SK-N-SH treated with all-trans-retinoic acid at 6 μM for 48 hours (cell line): ENCODE data around the gene CPXM2.

Source experiments
- ARNTL ChIP-seq: fragments of 450-650 bp; formaldehyde crosslinking; IDR thresholded peaks from 2 replicates; pipeline ENCODE4 v1.5.0; 2020; ENCODE audit warnings: low read depth, mild to moderate bottlenecking, moderate library complexity, borderline replicate concordance
- CSRNP3 ChIP-seq: fragments of 250-450 bp; sonication (Bioruptor Pico); IDR thresholded peaks from 2 replicates; pipeline ENCODE4 v1.5.1; 2021; ENCODE audit warnings: mild to moderate bottlenecking, moderate library complexity
- ESRRG ChIP-seq: fragments of 250-450 bp; sonication (Bioruptor Pico); IDR thresholded peaks from 2 replicates; pipeline ENCODE4 v1.6.1; 2021; ENCODE audit warnings: mild to moderate bottlenecking
- PATZ1 ChIP-seq: fragments of 250-450 bp; sonication (Bioruptor Pico); IDR thresholded peaks from 2 replicates; pipeline ENCODE4 v1.8.0; 2020; ENCODE audit warnings: mild to moderate bottlenecking, moderate library complexity, borderline replicate concordance
- PPARA ChIP-seq: fragments of 250-450 bp; sonication (Bioruptor Pico); IDR thresholded peaks from 2 replicates; pipeline ENCODE4 v1.5.0; 2020; ENCODE audit warnings: mild to moderate bottlenecking, borderline replicate concordance
- RARB ChIP-seq: fragments of 250-450 bp; sonication (Bioruptor Pico); IDR thresholded peaks from 2 replicates; pipeline ENCODE4 v1.8.0; 2021; ENCODE audit warnings: mild to moderate bottlenecking, moderate library complexity
- ZFP30 ChIP-seq: fragments of 450-650 bp; formaldehyde crosslinking; IDR thresholded peaks from 2 replicates; pipeline ENCODE4 v1.5.0; 2022; ENCODE audit warnings: mild to moderate bottlenecking, moderate library complexity
- TF ChIP-seq, protein P1 (sequence below): fragments of 250-450 bp; sonication (Bioruptor Pico); IDR thresholded peaks from 2 replicates; pipeline ENCODE4 v1.5.0; 2020; ENCODE audit warnings: mild to moderate bottlenecking, moderate library complexity
- TF ChIP-seq, protein P2 (sequence below): fragments of 250-450 bp; sonication (Bioruptor Pico); IDR thresholded peaks from 2 replicates; pipeline ENCODE4 v1.8.0; 2021; ENCODE audit warnings: low read depth, mild to moderate bottlenecking, moderate library complexity, borderline replicate concordance

DNA sequence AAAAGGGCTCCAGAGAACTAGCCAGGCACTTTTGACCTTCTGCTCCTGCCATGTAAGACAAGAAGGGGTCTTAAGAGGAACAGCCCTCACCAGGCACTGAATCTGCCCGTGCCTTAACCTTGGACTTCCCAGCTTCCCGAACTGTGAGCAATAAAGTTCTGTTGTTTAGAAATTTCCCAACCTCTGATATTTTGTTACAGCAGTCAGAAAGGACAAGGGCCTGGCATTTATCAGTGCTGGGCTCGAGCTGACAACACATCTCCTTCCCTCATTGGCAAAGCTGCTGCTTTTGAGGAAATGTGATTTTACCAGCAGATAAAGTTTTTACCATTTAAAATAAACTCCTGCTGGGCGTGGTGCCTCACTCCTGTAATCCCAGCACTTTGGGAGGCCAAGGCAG lies 122.0 kb downstream of the CPXM2 start:
- no peak for TF ChIP-seq PATZ1 (CRISPR knock-in tag)
- TF ChIP-seq, protein P1, sequence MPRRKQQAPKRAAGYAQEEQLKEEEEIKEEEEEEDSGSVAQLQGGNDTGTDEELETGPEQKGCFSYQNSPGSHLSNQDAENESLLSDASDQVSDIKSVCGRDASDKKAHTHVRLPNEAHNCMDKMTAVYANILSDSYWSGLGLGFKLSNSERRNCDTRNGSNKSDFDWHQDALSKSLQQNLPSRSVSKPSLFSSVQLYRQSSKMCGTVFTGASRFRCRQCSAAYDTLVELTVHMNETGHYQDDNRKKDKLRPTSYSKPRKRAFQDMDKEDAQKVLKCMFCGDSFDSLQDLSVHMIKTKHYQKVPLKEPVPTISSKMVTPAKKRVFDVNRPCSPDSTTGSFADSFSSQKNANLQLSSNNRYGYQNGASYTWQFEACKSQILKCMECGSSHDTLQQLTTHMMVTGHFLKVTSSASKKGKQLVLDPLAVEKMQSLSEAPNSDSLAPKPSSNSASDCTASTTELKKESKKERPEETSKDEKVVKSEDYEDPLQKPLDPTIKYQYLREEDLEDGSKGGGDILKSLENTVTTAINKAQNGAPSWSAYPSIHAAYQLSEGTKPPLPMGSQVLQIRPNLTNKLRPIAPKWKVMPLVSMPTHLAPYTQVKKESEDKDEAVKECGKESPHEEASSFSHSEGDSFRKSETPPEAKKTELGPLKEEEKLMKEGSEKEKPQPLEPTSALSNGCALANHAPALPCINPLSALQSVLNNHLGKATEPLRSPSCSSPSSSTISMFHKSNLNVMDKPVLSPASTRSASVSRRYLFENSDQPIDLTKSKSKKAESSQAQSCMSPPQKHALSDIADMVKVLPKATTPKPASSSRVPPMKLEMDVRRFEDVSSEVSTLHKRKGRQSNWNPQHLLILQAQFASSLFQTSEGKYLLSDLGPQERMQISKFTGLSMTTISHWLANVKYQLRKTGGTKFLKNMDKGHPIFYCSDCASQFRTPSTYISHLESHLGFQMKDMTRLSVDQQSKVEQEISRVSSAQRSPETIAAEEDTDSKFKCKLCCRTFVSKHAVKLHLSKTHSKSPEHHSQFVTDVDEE (CRISPR knock-in tag): no peak
- TF ChIP-seq RARB (CRISPR knock-in tag): no peak
- no peak for TF ChIP-seq ESRRG (CRISPR knock-in tag)
- TF ChIP-seq ARNTL (CRISPR knock-in tag): no peak
- no peak for TF ChIP-seq CSRNP3 (CRISPR knock-in tag)
- no peak for TF ChIP-seq ZFP30 (CRISPR knock-in tag)
- TF ChIP-seq, protein P2, sequence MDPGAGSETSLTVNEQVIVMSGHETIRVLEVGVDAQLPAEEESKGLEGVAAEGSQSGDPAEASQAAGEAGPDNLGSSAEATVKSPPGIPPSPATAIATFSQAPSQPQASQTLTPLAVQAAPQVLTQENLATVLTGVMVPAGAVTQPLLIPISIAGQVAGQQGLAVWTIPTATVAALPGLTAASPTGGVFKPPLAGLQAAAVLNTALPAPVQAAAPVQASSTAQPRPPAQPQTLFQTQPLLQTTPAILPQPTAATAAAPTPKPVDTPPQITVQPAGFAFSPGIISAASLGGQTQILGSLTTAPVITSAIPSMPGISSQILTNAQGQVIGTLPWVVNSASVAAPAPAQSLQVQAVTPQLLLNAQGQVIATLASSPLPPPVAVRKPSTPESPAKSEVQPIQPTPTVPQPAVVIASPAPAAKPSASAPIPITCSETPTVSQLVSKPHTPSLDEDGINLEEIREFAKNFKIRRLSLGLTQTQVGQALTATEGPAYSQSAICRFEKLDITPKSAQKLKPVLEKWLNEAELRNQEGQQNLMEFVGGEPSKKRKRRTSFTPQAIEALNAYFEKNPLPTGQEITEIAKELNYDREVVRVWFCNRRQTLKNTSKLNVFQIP (CRISPR knock-in tag): no peak
- no peak for TF ChIP-seq PPARA (CRISPR knock-in tag)
